GOT3 (cell line): Measurements from ENCODE around the gene MLH1.
"Not testable (repeated sequence)": the region's sequence is repeated elsewhere in the genome, so short reads cannot be mapped to it uniquely, and the experiment has no call there.

Source experiments
- DNase-seq: peaks from one replicate; lab custom pipeline; 2025; ENCODE audit warnings: mixed read lengths; lab: John Stamatoyannopoulos, UW

The MLH1 gene

DNA sequence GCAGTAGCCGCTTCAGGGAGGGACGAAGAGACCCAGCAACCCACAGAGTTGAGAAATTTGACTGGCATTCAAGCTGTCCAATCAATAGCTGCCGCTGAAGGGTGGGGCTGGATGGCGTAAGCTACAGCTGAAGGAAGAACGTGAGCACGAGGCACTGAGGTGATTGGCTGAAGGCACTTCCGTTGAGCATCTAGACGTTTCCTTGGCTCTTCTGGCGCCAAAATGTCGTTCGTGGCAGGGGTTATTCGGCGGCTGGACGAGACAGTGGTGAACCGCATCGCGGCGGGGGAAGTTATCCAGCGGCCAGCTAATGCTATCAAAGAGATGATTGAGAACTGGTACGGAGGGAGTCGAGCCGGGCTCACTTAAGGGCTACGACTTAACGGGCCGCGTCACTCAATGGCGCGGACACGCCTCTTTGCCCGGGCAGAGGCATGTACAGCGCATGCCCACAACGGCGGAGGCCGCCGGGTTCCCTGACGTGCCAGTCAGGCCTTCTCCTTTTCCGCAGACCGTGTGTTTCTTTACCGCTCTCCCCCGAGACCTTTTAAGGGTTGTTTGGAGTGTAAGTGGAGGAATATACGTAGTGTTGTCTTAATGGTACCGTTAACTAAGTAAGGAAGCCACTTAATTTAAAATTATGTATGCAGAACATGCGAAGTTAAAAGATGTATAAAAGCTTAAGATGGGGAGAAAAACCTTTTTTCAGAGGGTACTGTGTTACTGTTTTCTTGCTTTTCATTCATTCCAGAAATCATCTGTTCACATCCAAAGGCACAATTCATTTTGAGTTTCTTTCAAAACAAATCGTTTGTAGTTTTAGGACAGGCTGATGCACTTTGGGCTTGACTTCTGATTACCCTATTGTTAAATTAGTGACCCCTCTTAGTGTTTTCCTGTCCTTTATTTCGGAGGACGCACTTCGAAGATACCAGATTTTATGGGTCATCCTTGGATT is at the start of gene MLH1:
MLH1 (plus strand) TSS at position 193 of the 958 bp plus-strand sequence; CDS start at position 223, 30 bp downstream.
- no peak for DNase-seq

DNA sequence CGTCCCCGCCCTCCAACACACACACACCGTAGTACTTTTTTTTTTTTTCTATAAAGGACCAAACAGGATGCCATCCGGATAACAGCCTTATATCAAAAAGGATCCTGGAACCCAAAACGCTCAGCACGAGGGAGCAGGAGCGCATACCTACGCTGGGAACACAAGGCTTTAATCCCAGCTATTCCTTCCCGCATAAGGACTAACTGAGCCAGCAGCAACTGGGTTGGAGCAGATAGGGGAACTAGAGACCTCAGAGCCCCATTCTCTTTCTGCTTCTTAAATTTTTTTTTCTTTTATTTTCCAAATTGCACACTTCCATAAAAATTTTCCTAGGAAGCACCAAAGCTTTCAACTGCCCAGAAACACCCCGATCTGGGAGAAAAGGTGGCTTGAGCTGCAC is 49.7 kb upstream of the MLH1 start:
- DNase-seq: no peak

DNA sequence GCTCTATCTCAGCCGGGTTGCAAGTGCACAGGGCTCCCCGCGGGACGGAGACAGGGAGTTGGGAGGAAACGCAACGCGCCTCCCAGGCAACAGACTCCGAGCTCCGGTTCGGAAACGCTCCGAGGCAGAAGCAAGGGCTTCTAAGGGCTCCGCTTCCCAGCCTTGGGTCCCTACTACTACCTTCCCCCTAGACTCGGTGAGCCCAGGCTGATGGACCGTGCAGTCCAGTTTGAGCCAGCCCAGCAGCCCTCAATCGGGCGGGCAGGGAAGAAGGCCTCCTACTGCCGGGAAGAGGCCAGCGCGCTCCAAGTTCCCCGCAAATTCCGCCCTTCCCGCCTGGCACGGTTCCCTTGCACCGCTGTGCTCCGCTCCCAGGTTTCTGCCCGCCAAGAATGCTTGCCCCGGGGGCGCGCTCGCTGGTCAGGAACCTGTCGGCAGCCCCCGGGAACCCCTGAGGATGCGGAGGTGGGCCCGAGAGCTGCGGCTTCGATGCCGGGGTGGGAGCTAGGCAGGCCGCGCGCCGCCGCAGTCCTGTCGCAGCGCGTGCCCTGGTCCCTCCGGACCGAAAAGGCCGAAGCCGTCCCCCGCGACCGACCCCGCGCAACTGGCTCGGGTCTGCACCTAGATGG is 49.2 kb upstream of the MLH1 start:
- DNase-seq: no peak

DNA sequence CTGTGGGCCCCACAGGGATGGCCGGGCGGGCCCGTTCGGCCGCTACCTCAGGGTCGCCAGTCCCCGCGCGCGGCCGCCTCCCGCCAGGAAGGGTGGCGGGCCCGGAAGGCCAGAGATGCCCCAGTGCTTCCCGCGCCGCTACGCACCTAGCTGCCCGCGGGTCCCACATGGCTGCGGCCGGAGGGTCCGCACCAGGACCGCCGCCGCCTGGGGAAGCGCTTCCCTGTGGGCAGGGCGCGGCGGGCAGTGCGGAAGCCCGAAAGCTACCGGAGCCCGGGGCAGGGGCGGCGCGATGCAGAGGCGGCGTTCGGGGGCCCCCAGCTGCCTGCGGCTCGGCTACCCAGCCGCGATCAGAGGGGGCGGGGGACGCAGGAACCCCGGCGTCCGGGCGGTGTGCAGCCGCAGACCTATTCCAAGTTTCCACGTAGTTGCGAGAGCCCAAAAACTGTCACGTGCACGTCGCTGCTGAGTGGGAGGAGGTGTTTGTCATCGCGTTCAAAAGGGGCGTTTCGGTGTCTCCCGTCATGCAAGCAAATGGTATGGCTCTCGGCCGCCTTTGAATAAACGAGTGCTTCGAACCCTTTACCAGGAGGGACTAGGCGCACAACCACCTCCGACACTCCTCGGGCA is 48.6 kb upstream of the MLH1 start, which contains the start of gene TRANK1:
TRANK1 (minus strand) TSS at position 414 of the 630 bp plus-strand sequence; CDS start at position 169, 245 bp downstream.
- DNase-seq: no peak

DNA sequence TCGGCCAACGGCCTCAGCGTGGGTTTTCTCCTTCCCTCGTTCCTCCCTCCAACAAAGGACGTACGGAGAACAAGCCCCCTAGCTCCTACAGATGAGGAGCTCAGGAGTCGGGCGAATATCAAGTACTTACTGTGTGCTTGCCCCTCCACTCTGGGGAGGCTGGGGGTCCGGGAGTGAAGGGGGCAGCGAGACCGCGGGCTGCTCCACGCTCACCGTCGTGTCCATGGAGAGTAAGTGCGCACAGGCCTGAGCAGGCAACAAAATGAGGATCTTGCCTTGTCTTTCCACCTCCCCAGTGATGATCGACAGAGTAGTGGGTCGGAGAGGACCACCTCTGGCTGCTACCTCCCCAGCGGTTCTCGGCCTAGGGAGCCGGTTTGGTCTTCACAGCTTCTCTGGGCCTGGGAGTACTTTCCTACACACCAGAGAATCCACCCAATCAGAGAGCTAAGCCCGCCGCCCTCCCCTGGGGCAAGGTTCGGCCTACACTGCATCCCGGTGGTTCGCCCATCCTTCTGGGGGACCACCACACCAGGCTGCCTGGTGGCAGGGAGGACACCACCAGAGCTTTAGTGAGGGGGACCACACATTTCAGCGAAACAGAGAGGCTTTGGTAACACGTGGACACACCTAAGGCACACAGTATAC is 47.9 kb upstream of the MLH1 start:
- no peak for DNase-seq

DNA sequence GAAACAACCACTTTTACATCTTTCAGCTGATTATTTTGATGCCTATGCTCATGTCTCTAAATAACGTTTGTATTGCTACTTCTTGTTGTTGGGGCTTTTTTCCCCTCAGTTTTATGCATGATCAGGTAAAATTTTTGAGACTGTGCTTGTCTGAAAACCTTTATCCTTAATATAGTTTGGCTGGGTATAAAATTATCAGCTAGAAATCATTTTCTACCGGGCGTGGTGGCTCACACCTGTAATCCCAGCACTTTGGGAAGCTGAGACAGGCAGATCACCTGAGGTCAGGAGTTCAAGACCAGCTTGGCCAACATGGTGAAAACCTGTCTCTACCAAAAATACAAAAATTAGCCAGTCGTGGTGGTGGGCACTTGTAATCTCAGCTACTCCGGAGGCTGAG is 45.5 kb upstream of the MLH1 start:
- DNase-seq: not testable (repeated sequence)

DNA sequence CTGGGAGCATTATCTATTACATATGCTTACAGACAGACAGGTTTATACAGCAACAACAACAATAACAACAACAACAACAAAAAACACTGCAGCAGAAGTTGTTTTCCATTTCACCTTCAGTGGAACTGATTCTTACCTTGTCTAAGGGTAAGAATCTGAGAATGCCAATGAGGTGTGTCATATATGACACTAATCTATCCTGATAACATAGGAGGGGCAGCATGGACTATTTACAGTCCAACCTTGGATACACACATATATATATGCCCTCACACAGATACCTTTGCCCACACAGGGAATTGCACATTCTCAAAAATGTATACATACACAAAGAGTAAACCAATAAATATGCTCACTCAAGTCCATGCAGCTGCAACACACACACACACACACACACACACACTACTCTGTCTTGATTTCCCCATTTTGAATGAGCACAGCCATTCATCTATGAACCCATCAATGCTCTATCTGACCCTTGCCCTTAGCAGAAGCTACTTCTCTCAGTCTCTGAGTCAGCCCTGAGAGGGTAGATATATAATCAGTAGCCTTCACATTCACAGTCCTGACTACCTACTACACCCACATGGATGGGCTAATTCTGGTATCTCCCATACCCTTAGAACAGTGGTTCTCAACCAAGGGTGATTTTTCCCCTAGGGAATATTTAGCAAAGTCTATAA is 38.7 kb upstream of the MLH1 start:
- no peak for DNase-seq

DNA sequence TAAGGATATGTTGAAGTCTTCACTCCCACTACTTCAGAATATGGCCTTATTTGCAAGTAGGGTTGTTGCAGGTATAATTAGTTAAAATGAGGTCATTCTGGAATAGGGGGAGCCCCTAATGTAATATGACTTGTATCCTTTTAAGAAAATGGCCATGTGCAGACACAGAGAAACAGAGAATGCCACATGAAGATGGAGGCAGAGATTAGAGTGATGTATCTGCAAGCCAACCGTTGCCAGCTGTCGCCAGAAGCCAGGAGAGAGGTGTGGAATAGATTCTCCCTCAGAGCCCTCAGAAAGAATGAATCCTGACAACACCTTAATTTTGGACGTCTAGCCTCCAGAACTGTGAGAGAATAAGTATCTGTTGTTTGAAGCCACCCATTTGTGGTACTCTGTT is 37.2 kb upstream of the MLH1 start:
- DNase-seq: no peak

DNA sequence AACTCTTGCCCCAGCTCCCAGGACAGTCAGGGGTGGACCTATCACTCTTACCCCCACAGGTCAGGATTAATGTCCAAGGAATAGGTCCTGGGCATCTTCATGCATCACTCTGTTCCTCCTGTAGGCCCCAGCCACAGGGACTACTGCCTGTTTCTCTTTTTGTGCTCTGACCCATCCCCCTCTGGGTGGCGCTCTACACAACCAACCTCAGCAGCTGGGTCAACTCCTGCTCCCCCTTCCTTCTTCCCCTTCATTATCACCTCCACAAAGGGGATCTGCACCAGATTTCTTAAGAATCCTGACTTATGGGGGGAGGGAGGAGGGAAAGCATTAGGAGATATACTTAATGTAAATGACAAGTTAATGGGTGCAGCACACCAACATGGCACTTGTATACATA is 36.3 kb upstream of the MLH1 start:
- DNase-seq: no peak

DNA sequence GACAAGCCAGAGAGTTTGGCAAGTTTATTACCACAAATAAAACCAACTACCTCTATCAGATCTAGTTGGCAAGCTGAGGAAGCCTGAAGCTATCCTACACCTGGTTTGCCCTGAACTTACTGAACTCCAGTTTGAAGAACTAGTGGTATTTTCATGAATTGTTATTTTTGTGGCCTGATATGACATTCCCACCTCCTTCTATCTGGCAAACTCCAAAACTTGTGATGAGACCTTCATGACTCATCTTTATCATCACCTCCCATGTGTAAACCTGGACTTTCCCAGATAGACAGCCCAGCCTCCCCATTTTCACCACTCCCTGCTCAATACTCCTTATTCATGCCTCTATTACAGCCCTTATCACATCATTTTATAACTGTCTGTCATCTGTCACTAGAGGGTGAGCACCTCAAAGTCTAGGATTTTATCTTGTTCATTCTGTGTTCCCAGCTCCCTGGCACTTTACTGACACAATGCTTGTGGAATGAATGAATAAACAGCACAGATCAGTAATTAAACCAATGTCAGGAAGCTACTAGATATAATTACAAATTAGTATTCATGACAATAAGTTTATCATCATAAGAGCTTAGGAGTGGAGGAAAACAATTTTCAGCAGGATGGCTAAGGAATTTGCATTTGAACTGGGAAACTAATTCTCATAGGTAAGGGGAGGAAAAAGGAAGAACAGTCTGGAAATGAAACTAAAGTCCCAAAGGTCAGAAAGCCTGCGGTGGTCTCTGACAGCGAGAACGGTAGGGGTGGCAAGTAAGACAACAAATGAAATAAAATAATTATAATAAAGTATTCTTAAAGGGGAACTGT is 35.2 kb upstream of the MLH1 start:
- DNase-seq: no peak

DNA sequence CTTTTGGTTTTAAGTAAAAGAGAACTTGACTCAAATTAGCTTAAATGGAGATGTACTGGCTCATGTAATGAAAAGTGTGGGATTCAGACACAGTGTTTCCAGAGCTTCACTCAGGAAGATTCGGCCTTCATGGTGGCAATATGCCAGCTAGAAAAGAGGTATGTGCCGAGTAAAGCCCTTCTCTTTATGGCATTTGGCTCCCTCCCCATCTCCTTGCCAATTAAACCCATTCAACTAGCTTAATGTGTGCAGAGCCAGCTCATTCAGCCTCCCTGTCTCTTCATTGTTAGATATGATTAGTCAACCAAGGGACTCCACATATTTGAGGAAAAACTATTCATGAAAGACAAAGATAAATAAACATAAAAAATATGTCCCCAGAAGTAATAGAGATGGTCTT is 33.5 kb upstream of the MLH1 start:
- no peak for DNase-seq

DNA sequence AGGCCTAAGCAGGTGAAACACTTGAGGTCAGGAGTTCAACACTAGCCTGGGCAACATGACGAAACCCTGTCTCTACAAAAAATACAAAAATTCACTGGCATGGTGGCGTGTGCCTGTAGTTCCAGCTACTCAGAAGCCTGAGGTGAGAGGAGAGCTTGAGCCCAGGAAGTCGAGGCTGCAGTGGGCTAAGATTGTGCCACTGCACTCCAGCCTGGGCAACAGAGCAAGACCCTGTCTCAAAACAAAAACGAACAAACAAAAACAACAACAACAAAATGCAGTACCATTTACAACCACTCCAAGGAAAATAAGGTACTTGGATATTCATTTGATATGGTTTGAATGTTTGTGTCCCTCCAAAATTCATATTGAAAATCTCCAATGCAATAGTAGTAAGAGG is 32.8 kb upstream of the MLH1 start:
- DNase-seq: no peak

DNA sequence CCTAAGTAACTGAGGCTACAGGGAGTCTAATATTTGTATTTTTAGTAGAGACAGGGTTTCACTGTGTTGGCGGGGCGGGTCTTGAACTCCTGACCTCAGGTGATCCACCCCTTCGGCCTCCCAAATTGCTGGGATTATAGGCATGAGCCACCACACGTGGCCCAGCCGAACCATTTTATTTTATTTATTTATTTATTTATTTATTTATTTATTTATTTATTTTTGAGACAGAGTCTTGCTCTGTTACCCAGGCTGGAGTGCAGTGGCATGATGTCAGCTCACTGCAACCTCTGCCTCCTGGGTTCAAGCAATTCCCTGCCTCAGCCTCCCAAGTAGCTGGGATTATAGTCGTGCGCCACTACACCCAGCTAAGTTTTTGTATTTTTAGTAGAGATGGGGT is 30.3 kb upstream of the MLH1 start:
- DNase-seq: not testable (repeated sequence)

DNA sequence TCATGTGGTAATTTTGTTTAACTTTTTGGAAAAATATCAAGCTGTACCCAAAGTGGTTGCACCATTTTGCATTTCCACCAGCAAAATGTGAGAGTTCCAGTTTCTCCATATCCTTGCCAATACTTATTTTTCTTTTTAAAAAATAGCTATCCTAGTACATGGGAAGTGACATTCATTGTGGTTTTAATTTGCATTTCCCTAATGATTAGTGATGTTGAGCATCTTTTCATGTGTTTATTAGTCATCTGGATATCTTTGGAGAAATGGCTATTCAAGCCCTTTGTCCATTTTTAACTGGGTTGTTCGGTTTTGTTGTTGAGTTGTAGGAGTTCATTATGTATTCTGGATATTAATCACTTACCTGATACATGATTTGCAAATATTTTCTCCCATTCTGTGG is 29.0 kb upstream of the MLH1 start:
- no peak for DNase-seq

DNA sequence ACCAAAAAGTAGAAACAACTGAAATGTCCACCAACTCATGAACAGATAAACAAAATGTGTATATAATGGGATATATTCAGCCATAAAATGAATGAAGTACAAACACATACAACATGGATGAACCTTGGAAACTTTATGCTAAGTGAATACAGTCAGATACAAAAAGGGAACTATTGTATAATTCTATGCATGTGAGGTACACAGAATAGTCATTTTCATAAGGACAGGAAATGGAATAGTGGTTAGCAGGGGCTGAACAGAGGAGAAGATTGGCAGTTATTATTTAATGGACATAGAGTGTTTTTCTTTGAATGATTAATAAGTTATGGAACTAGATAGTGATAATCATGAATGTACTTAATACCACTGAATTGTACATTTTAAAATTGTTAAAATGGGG is 28.5 kb upstream of the MLH1 start:
- no peak for DNase-seq

DNA sequence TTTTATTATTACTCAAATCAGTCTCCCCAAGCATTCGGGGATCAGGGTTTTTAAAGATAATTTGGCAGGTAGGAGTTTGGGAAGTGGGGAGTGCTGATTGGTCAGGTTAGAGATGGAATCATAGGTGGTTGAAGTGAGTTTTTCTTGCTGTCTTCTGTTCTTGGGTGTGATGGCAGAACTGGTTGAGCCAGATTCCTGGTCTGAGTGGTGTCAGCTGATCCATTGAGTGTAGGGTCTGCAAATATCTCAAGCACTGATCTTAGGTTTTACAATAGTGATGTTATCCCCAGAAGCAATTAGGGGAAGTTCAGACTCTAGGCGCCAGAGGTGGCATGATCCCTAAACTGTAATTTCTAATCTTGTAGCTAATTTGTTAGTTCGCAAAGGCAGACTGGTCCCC is 27.9 kb upstream of the MLH1 start:
- no peak for DNase-seq

DNA sequence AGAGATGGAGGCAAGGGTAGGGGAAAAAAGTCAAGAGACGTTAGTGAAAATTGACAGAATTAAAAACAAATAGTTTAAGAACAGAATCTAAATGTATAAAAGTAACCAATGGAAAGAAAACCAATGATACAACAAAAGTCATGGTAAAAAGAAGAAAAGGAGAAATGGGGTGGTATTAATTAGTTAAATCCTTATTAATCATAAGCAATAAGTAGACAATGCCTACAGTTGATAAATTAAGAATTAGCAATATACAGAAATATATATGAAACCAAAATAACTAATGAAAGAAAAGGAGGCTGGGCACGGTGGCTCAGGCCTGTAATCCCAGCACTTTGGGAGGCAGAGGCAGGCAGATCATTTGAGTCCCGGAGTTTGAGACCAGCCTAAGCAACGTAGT is 24.2 kb upstream of the MLH1 start:
- DNase-seq: no peak

DNA sequence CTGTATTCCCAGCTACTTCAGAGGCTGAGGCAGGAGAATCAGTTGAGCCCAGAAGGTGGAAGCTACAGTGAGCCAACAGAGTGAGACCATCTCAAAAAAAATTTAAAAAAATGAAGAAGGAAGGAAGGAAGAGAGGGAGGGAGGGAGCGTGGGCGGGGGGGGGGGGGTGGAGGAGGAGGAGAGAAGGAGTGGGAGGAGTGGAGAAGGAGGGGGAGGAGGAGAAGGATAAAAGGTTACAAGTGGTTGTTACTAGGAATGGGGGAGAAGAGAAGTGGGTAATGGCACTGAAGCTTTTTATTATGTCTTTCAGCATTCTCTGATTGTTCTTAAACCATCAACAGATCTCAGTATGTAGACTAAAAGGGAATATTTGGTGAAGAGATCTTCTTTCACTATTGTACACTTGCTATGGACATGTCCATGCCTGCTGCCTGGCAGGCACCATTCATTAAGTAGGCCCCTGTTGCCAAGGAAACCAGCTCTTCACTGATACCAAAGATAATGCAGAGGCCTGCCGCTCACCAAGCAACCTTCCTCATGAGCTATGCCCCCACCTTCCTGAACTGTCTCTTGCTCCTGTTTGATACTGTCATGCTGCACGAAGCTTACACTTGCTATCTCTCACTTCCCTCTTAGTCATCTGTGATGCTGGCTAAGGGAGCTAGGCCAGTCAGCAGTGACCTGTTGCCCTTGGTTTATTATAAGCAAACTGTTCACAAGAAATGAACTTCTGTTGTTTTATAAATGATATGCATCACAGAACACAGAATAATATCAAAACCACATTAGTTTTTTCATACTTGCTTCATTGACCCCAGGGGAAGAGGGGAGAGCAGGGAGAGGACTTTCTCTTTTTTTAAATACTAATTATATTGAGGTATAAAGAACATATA is 23.5 kb upstream of the MLH1 start:
- DNase-seq: no peak

DNA sequence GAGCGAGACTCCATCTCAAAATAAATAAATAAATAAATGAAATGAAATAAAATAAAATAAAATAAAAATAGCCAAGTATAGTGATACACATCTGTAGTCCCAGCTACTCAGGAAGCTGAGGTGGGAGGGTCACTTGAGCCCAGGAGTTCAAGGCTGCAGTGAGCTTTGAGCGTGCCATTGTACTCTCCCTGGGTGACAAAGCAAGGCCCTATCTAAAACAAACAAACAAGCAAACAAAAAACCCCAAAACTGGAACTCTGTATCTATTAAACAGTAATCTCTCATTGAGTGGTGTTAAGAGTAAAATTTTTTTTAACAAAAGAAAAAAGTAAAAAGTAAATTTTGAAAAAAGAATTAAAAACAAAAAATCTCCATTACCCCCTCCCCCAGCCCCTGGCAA is 21.2 kb upstream of the MLH1 start:
- DNase-seq: no peak

DNA sequence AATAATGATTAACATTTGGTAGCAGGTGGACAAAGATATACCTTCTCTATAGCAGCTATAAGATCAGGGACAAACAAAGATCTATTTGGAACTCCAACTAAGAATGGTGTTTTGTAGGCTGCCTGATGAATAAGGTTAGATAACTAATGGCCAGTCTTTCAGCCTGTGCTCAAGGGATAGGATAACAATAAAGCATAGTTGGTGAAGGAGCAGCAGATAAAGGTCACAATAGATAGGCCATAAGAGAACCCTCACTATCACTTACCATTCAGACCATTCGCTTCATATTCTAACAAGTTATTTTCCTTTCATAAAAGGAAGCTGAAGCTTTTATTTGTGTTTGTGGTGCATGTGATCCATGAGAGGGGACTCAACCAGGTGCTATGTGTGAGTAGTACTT is 20.2 kb upstream of the MLH1 start:
- DNase-seq: no peak
